HG03025 (cell line): Measurements from ENCODE around the gene SELENOW.
"Not testable (repeated sequence)": the region's sequence is repeated elsewhere in the genome, so short reads cannot be mapped to it uniquely, and the experiment has no call there.

Source experiments
- ATAC-seq: cut with Tn5 transposase; IDR thresholded peaks from one replicate; pipeline ENCODE4 v1.9.1; 2021; ENCODE audit warnings: mild to moderate bottlenecking, moderate library complexity; ENCODE audit not compliant: unreplicated experiment, low FRiP score

The SELENOW gene

GRCh38 chr19:47780215-47780551 lies 1.7 kb downstream of the SELENOW start:
- no peak for ATAC-seq

- no peak for ATAC-seq
Measured at GRCh38 chr19:47781590-47782262, 3.2 kb downstream of the SELENOW start.

GRCh38 chr19:47786566-47786965 lies 8.1 kb downstream of the SELENOW start:
- no peak for ATAC-seq

- not testable (repeated sequence) for ATAC-seq
Measured at GRCh38 chr19:47787307-47787706, 8.8 kb downstream of the SELENOW start.

- not testable (repeated sequence) for ATAC-seq
Measured at GRCh38 chr19:47789811-47790210, 11.3 kb downstream of the SELENOW start.

- no peak for ATAC-seq
Measured at GRCh38 chr19:47790398-47790814, 11.9 kb downstream of the SELENOW start.

- no peak for ATAC-seq
Measured at GRCh38 chr19:47792616-47793015, 14.1 kb downstream of the SELENOW start.

- no peak for ATAC-seq
Measured at GRCh38 chr19:47794526-47794925, 16.0 kb downstream of the SELENOW start.

GRCh38 chr19:47796785-47797184 lies 18.3 kb downstream of the SELENOW start:
- ATAC-seq = no peak

- ATAC-seq = no peak
Measured at GRCh38 chr19:47797996-47798903, 19.7 kb downstream of the SELENOW start.

GRCh38 chr19:47798904-47799266 lies 20.4 kb downstream of the SELENOW start:
- no peak for ATAC-seq

- ATAC-seq = no peak
Measured at GRCh38 chr19:47801270-47801669, 22.8 kb downstream of the SELENOW start.

- ATAC-seq = no peak
Measured at GRCh38 chr19:47802521-47803043, 24.1 kb downstream of the SELENOW start.

- ATAC-seq = not testable (repeated sequence)
Measured at GRCh38 chr19:47803148-47803547, 24.6 kb downstream of the SELENOW start.

GRCh38 chr19:47803671-47804070 lies 25.2 kb downstream of the SELENOW start:
- ATAC-seq = not testable (repeated sequence)

GRCh38 chr19:47804451-47804850 lies 25.9 kb downstream of the SELENOW start, which contains the start of gene TPRX1:
TPRX1 (minus strand) TSS chr19:47804551; CDS start chr19:47804539, 12 bp downstream.
- ATAC-seq = not testable (repeated sequence)

GRCh38 chr19:47805313-47805712 lies 26.8 kb downstream of the SELENOW start:
- ATAC-seq = no peak

GRCh38 chr19:47806435-47806834 lies 27.9 kb downstream of the SELENOW start:
- ATAC-seq = no peak

GRCh38 chr19:47813304-47813994 lies 34.9 kb downstream of the SELENOW start:
- ATAC-seq = no peak

- no peak for ATAC-seq
Measured at GRCh38 chr19:47813995-47814328, 35.5 kb downstream of the SELENOW start.

- not testable (repeated sequence) for ATAC-seq
Measured at GRCh38 chr19:47816270-47816669, 37.8 kb downstream of the SELENOW start.
